COLO829 (cell line): ENCODE results near the gene SRY.
"Not testable (repeated sequence)": the region's sequence is repeated elsewhere in the genome, so short reads cannot be mapped to it uniquely, and the experiment has no call there.

Experiments used
- DNase-seq: peaks from one replicate; pipeline ENCODE4 v3.0.0; 2012; ENCODE audit warnings: low spot score

SRY gene

DNA sequence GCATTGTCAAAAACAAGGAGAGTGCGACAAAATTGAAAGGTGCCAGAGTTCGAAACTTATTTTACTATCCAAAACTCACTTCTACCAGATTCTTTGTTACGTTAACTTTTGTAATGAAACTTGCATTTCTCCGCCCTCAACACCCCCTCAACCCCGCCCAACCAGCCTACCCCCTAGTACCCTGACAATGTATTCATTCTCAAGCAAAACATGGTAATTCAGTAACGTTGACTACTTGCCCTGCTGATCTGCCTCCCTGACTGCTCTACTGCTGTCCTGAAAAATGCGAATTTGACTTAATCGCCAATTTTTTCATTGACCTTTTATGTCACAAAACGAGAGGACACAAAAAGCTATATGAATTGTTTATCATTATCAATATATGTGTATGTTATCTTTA, at the start of gene SRY:
TSS of gene SRY (minus strand) at position 83 of the 400 bp plus-strand sequence. CDS start at position 4, 79 bp downstream.
- DNase-seq, result no peak

DNA sequence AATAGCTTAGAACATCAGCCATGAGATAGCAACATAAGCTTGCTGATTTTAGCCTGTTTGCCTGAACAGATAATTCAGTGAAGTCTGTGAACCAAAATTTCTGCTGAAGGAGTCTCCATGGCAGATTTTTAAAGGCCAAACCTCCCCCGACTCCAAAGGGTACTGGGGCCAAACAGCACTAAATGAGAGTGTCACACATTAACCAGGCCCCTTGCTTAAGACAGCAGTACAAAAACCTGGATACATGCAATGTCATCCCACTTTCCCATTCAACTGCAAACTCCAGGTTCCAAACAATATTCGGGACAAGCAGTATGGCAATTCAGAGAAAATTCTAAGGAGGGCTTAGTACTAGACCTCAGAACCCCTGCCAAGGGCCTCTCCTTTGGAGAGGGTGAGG, 49.6 kb upstream of the SRY start:
- DNase-seq, result no peak

DNA sequence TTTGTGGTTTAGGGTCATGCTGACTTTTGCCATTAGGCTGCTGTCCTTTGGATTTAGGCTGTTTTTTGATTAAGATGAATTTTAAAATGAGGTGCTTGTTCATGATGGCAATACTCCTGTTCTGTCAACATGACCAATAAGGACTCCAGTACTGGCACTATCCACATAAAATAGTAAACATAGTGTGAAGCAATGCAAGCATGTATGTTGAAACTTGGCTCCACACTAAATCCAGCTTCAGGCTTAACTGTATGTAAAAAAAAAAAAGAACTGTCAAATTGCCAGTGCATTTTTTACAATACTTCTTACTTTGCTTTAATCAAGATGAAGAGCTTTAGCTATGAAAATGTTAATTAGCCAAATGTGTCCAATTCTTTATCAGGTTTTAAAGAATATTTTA, 47.7 kb upstream of the SRY start:
- no peak for DNase-seq

DNA sequence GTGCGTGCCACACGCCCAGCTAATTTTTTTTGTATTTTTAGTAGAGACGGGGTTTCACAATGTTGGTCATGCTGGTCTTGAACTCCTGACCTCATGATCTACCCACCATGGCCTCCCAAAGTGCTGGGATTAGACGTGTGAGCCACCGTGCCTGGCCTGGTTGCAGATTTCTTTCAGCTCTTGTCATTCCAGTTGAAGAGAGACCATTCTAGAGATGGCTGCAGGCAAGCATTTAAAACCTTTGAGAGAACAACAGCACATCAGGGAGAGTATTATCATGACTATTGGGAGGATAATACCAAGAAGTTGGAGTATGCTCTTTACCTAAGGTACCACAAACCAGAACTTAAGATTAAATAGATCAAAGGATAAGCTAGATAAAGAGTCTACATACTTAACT, 41.0 kb upstream of the SRY start:
- no peak for DNase-seq

DNA sequence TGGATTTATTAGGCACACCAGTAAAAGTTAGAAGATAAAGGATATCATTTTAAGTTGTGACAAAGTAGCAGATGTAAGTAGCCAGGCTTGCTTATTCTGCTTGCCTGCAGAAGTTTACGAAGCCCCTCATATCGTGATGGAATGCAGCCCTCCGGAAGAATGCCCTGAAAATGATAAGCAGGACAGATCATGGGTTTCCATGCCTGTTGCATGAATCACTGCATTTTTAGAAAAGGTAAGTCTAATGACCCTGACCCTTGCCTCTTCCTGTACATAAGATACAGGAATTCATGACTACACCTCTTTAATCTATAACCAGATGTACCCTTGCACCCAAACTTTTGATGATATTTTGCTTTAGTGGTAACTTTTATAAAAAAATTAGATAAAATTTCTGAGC, 37.0 kb upstream of the SRY start:
- no peak for DNase-seq

DNA sequence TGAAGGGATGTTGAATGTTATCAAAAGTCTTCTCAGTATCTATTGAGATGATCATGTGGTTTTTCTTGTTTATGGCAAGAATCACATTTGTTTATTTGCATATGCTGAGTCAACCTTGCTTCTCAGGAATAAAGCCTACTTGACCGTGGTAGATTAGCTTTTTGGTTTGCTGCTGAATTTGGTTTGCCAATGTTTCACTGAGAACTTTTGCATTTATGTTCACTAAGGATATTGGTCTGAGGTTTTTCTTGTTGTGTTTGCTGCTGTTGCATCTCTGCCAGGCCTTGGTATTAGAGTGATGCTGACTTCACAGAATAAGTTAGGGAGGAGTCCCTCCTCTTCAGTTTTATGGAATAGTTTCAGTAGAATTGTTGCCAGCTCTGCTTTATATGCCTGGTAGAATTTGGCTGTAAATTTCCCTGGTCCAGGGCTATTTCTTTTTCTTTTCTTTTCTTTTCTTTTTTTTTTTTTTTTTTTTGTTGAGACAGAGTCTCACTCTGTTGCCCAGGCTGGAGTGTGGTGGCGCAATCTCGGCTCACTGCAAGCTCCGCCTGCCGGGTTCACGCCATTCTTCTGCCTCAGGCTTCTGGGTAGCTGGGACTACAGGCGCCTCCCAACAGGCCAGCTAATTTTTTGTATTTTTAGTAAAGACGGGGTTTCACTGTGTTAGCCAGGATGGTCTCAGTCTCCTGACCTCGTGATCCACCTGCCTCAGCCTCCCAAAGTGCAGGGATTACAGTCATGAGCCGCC, 29.8 kb upstream of the SRY start:
- DNase-seq, result not testable (repeated sequence)

DNA sequence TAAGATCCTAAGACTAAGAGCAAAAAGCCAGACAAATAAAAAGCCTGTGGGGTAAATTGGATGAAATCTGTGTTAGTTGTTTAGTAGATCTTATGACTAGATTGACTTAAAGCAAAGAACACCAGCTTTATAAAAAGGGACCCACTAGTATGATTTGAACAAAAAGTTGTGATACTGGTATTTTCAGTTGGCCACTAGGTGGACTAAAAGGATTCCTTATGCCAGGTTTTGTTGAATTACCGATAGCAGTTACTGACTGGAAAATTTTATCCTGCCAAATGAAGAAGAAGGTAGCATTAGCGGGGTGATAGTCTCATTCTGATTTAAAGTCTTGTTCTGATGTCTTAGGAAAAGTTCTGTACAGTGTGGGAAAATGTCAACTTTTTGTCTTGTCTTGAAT, 12.8 kb upstream of the SRY start:
- no peak for DNase-seq

DNA sequence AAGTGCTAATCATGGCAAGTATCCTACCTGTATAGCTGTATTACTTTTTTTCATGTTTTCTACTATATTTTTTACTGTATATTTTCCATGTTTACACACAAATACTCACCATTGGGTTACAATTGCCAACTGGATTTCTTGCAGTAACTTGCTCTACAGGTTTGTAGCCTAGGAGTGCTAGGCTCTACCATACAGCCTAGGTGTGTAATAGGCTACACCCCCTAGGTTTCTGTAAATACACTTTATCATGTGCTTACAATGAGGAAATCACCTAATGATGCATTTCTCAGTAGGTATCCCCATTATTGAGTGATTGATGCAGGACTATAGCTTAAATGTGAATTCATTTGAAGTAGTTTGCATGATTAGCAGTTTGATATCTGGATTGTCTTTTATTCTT, 10.5 kb upstream of the SRY start:
- DNase-seq, result no peak

DNA sequence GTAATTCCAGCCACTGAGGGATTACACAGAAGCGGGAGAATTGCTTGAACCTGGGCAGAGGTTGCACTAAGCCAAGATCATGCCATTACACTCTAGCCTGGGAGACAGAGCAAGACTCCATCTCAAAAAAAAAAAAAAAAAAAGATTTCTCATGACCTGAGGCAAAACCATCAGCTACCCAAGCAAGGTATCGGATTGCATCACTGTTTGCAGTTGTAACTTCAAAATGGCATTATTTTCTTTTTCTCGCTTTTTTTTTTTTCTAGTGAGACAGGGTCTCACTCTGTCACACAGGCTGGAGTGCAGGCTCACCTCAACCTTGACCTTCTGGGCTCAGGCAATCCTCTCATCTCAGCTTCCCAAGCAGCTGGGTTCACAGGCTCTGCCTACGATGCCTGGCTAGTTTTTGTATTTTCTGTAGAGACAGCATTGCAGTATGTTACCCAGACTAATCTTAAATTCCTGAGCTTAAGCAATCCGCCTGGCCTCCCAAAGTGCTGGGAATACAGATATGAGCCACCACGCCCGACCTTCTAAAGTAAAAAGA, 9.6 kb upstream of the SRY start:
- DNase-seq, result no peak

DNA sequence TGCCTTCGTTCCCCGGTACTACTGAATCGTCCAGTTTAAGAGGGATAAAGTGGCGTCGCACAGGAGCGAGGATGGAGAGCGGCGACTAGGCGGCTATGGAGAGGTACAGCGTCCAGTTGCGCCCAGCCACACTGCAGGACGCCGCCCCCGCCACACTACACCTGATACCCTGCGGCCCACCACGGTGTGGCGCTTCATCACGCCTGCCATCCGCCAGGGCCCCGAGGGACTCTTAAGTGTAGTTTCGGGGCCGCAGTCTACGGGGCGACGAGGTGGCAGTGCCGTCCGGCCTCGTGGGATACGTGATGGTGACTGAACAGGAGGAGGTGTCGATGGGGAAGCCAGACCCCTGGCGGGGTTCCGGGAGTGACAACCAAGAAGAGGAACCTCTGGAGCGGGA, 2.3 kb upstream of the SRY start:
- DNase-seq, result no peak

DNA sequence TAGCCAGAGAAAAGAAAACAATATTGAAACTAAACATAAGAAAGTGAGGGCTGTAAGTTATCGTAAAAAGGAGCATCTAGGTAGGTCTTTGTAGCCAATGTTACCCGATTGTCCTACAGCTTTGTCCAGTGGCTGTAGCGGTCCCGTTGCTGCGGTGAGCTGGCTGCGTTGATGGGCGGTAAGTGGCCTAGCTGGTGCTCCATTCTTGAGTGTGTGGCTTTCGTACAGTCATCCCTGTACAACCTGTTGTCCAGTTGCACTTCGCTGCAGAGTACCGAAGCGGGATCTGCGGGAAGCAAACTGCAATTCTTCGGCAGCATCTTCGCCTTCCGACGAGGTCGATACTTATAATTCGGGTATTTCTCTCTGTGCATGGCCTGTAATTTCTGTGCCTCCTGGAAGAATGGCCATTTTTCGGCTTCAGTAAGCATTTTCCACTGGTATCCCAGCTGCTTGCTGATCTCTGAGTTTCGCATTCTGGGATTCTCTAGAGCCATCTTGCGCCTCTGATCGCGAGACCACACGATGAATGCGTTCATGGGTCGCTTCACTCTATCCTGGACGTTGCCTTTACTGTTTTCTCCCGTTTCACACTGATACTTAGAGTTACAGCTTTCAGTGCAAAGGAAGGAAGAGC, 488 bp downstream of the SRY start:
- DNase-seq, result no peak
